ENCODE measurements around the gene ALPI. TPM values are rescaled to one million over a fixed set of nuclear protein-coding genes. Genes with fewer than 3 reads are reported as not detected.

The ALPI gene
- total and polyA plus RNA-seq, 2 donors (not counting 3 experiments of a cell fraction or from before 2014, with no cell fraction given) = not detected

DNA sequence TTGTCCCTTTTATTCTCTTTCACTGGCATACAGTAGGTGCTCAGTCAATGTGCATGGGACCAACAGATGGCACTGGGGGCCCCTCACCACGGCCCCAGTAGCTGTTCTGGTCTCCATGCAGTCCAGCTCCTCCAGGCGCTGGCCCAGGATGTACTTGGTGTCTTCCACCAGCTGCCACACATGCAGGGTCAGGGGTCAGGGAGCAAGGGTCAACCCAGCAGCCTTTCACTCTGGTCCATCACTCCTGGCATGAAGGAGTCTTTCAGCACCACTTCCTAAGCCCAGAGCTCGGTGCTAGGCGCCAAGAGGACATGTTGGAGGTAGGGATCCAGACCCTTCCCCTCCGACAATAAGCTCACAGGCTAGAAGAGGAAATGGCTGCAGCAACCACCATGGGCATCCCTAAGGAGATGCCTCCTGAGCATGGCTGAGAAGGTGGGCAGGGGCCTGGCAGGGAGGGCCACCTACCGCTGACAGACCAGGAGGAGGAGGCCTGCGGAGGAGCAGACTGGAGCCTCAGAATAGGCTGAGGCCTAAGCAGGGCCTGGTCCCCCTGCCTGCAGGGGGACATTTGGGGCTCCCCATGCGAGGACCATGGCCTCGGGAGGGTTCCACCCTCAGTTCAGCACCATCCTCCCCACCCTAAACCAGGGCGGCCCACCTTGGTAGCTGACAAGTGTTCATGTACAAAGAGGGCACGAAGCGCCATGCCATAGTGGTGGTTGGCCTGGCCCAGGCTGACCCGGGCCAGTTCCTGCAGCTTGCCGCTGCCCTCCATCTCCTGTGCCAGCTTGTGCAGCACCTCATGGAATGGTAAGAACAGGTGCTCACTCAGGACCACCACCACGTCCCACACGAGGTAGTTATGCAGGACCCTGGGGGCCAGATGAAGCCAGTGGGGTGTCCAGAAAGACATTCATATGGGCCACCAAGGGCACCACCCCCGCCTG, 39.2 kb upstream of the ALPI start:
- H3K27me3 ChIP-seq (ENCODE audit: control insufficient read depth in 2 of 2, insufficient read depth in 2 of 2, low read length in 2 of 2) = peaks cover 41 to 58% of the 10 kb centered on the region in 2 experiments
- CTCF ChIA-PET = interaction anchor here (1.7 kb wide), 1 partner anchor 516 kb away, joined by 5 read pairs; no protein-coding TSS in a partner anchor
- dilution Hi-C loops (cut with MboI; ENCODE audit: extremely low pct_ligation_motif_present, low sequenced_read_pairs) = no loop called here

More for the DNA sequence above, 39.2 kb upstream of the ALPI start:
- no peaks in the 10 kb centered on the region for H3K9me1 ChIP-seq (replicated peaks; ENCODE audit: control insufficient read depth, extremely low read depth, insufficient read depth, low read length)
- POLR2A ChIA-PET = no interaction called here
- H3K4me1 ChIP-seq (ENCODE audit: control insufficient read depth, extremely low read depth, insufficient read depth, low read length) = no peaks in the 10 kb centered on the region
- BruUV-seq (replicated peaks) = no TSS peak
- intact Hi-C loops (cut with micrococcal nuclease) = no loop called here
- no peak overlapping the region for H3K4me2 ChIP-seq (ENCODE audit: insufficient read depth, low read length)
- no peaks in the 10 kb centered on the region for H3K36me3 ChIP-seq (ENCODE audit: control insufficient read depth in 2 of 2, extremely low read depth in 1 of 2, insufficient read depth in 2 of 2, low read length in 2 of 2)
- H3K9me3 ChIP-seq (replicated peaks; ENCODE audit: control insufficient read depth, insufficient read depth, low read length) = no peaks in the 10 kb centered on the region
- H2AFZ ChIP-seq (ENCODE audit: low read depth, low read length) = no peak overlapping the region
- no peak for TF ChIP-seq FOS (IDR thresholded peaks at IDR 0.05; ENCODE audit: borderline replicate concordance, insufficient read depth, low read length)
- no peak for TF ChIP-seq CTCF (IDR thresholded peaks at IDR 0.05; ENCODE audit: extremely low read depth in 1 of 2, insufficient read depth in 1 of 2, low read depth in 1 of 2, low read length in 2 of 2)
- no peak for TF ChIP-seq POLR2A (IDR thresholded peaks at IDR 0.05; ENCODE audit: low read depth, low read length)
- no peak for TF ChIP-seq POLR2AphosphoS5 (IDR thresholded peaks at IDR 0.05; ENCODE audit: insufficient read depth, low read depth, low read length)
- TF ChIP-seq, protein P1, sequence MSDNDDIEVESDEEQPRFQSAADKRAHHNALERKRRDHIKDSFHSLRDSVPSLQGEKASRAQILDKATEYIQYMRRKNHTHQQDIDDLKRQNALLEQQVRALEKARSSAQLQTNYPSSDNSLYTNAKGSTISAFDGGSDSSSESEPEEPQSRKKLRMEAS (IDR thresholded peaks at IDR 0.05; ENCODE audit: insufficient read depth, insufficient read length) = no peak
- DNase-seq (ENCODE audit: low read depth, low spot score) = no peak
- no peaks in the 10 kb centered on the region for H4K20me1 ChIP-seq (replicated peaks; ENCODE audit: control insufficient read depth, extremely low read depth, insufficient read depth, low read length)
- H3K4me3 ChIP-seq (replicated peaks in 1 of 3; ENCODE audit: insufficient read depth in 1 of 3, low read depth in 1 of 3, low read length in 3 of 3) = no peak overlapping the region
- no peaks in the 10 kb centered on the region for H3K79me2 ChIP-seq (ENCODE audit: control insufficient read depth, insufficient read depth, low read length)
- FAIRE-seq = no peak
- H3K27ac ChIP-seq (ENCODE audit: insufficient read depth, low read depth, low read length) = no peak overlapping the region
- H3K9ac ChIP-seq (replicated peaks; ENCODE audit: extremely low read depth, insufficient read depth, low read length) = no peak overlapping the region

Data from endothelial cell of umbilical vein (primary cell).